Smooth muscle cell (in vitro differentiated cells): ENCODE results near the gene GJB5. TPM values are rescaled to one million over a fixed set of nuclear protein-coding genes. Genes with fewer than 3 reads are reported as not detected.

Experiments used
- DNase-seq: peaks from one replicate; lab custom pipeline; 2025; ENCODE audit not compliant: unreplicated experiment; lab: John Stamatoyannopoulos, UW
- H2AFZ ChIP-seq: fragments of 200-600 bp; sonication (generic); 2 replicates; pipeline ENCODE4 v1.6.0; 2016; ENCODE audit warnings: antibody characterized with exemption, low read depth, mild to moderate bottlenecking
- H3F3A ChIP-seq: fragments of 200-600 bp; sonication (generic); 2 replicates; pipeline ENCODE4 v1.6.0; 2017; ENCODE audit warnings: antibody characterized with exemption, low read depth
- H3K27ac ChIP-seq: fragments of 200-600 bp; sonication (generic); 2 replicates; pipeline ENCODE4 v1.5.1; 2016; ENCODE audit warnings: low read depth, mild to moderate bottlenecking
- H3K27me3 ChIP-seq: fragments of 200-600 bp; sonication (generic); 2 replicates; pipeline ENCODE4 v1.6.1; 2016; ENCODE audit warnings: low read depth, mild to moderate bottlenecking
- H3K36me3 ChIP-seq: fragments of 200-600 bp; sonication (generic); 2 replicates; pipeline ENCODE4 v1.5.1; 2016; ENCODE audit warnings: low read depth
- H3K4me1 ChIP-seq: fragments of 200-600 bp; sonication (generic); 2 replicates; pipeline ENCODE4 v1.5.1; 2016; ENCODE audit warnings: low read depth
- H3K4me2 ChIP-seq: fragments of 200-600 bp; sonication (generic); 2 replicates; pipeline ENCODE4 v1.6.0; 2016; ENCODE audit warnings: mild to moderate bottlenecking
- H3K4me3 ChIP-seq: fragments of 200-600 bp; sonication (generic); 2 replicates; pipeline ENCODE4 v1.5.1; 2016; ENCODE audit warnings: mild to moderate bottlenecking
- H3K79me2 ChIP-seq: fragments of 200-600 bp; sonication (generic); 2 replicates; pipeline ENCODE4 v1.6.0; 2016; ENCODE audit warnings: low read depth, mild to moderate bottlenecking
- H3K9ac ChIP-seq: fragments of 200-600 bp; sonication (generic); 2 replicates; pipeline ENCODE4 v1.6.0; 2016; ENCODE audit warnings: low read depth
- H3K9me3 ChIP-seq: fragments of 200-600 bp; sonication (generic); replicated peaks from 2 replicates; pipeline ENCODE4 v1.5.1; 2016; ENCODE audit warnings: low read depth
- H4K20me1 ChIP-seq: fragments of 200-600 bp; sonication (generic); 2 replicates; pipeline ENCODE4 v1.6.0; 2016; ENCODE audit warnings: low read depth
- CTCF ChIP-seq: fragments of 200-600 bp; sonication (generic); IDR thresholded peaks from 2 replicates; pipeline ENCODE4 v1.5.1; 2017; ENCODE audit warnings: borderline replicate concordance, mild to moderate bottlenecking, antibody characterized with exemption; ENCODE audit not compliant: insufficient read depth, poor library complexity, severe bottlenecking
- WGBS: methylation state at CpG from one replicate; pipeline ENCODE4 v1.1.7; 2016; ENCODE audit warnings: low lambda C conversion rate; 5-methylcytosine and 5-hydroxymethylcytosine counted together
- polyA plus RNA-seq: library from polyadenylated mRNA; unstranded; fragments of >200 nt; fragmentation: Nextera tagmentation; extraction: Ambion mirVana; gene quantifications from 2 replicates; pipeline ENCODE4 v1.2.1, GENCODE V29; 2016
- total RNA-seq: library from RNA; depleted of rRNA; stranded (reverse); fragments of >200 nt; gene quantifications from 2 replicates; pipeline ENCODE4 v1.2.3, GENCODE V29; 2014

GJB5 gene
- total and polyA plus RNA-seq, 2 experiments from 2014 or later = 2.5 to 8.8 TPM

GRCh38 chr1:34794001-34794789, 39.3 kb downstream of the GJB5 start:
- Histone ChIP-seq H3K27ac (no peak overlapping the region), H3K9me3 (no peaks in the 10 kb centered on the region), H3K79me2 (no peaks in the 10 kb centered on the region), H4K20me1 (no peaks in the 10 kb centered on the region), H3K36me3 (no peaks in the 10 kb centered on the region), H3F3A (no peaks in the 10 kb centered on the region), H3K27me3 (peaks cover 26% of the 10 kb centered on the region), H3K4me3 (no peak overlapping the region), H2AFZ (no peak overlapping the region), H3K4me1 (no peaks in the 10 kb centered on the region), H3K4me2 (no peak overlapping the region), H3K9ac (no peak overlapping the region)
- WGBS = 95% methylated on average over 40 of the region's 40 CpGs
- TF ChIP-seq CTCF = no peak
- DNase-seq = no peak

GRCh38 chr1:34794790-34795180, 39.9 kb downstream of the GJB5 start:
- Histone ChIP-seq H3K27me3 (peaks cover 26% of the 10 kb centered on the region), H3K9ac (no peak overlapping the region), H3K79me2 (no peaks in the 10 kb centered on the region), H3K4me1 (no peaks in the 10 kb centered on the region), H3K4me3 (no peak overlapping the region), H2AFZ (no peak overlapping the region), H3K36me3 (no peaks in the 10 kb centered on the region), H3K4me2 (no peak overlapping the region), H3K9me3 (no peaks in the 10 kb centered on the region), H4K20me1 (no peaks in the 10 kb centered on the region), H3F3A (no peaks in the 10 kb centered on the region), H3K27ac (no peak overlapping the region)
- no peak for DNase-seq
- 93% methylated on average over 10 of the region's 12 CpGs for WGBS
- TF ChIP-seq CTCF = no peak

- Histone ChIP-seq H2AFZ (no peak overlapping the region), H3K4me2 (no peak overlapping the region), H3K27ac (no peak overlapping the region), H3K79me2 (no peaks in the 10 kb centered on the region), H4K20me1 (no peaks in the 10 kb centered on the region), H3K27me3 (peaks cover 26% of the 10 kb centered on the region), H3K4me3 (no peak overlapping the region), H3F3A (no peaks in the 10 kb centered on the region), H3K9me3 (no peaks in the 10 kb centered on the region), H3K4me1 (no peaks in the 10 kb centered on the region), H3K36me3 (no peaks in the 10 kb centered on the region), H3K9ac (no peak overlapping the region)
- no peak for TF ChIP-seq CTCF
- no peak for DNase-seq
- WGBS = 85% methylated on average over 6 of the region's 6 CpGs
Measured at GRCh38 chr1:34795916-34796315, 41.1 kb downstream of the GJB5 start.

- 75% methylated on average over 6 of the region's 6 CpGs for WGBS
- H3K79me2 ChIP-seq = no peaks in the 10 kb centered on the region
Measured at GRCh38 chr1:34796990-34797389, 42.1 kb downstream of the GJB5 start.

More at GRCh38 chr1:34796990-34797389, 42.1 kb downstream of the GJB5 start:
- no peak overlapping the region for H3K4me2 ChIP-seq
- no peaks in the 10 kb centered on the region for H4K20me1 ChIP-seq
- no peaks in the 10 kb centered on the region for H3K36me3 ChIP-seq
- H3K27ac ChIP-seq = no peak overlapping the region
- no peak overlapping the region for H2AFZ ChIP-seq
- no peak overlapping the region for H3K9ac ChIP-seq
- no peaks in the 10 kb centered on the region for H3K9me3 ChIP-seq
- H3K4me1 ChIP-seq = no peaks in the 10 kb centered on the region
- H3K27me3 ChIP-seq = peaks cover 23% of the 10 kb centered on the region
- DNase-seq = no peak
- no peaks in the 10 kb centered on the region for H3F3A ChIP-seq
- no peak overlapping the region for H3K4me3 ChIP-seq
- no peak for TF ChIP-seq CTCF
